HK-2 (cell line): ENCODE data around the gene BCHE.

ENCODE experiments used
- DNase-seq: peaks from one replicate; pipeline ENCODE4 v3.0.0-alpha.2; 2018; ENCODE audit not compliant: unreplicated experiment

The BCHE gene

GRCh38 chr3:165837058-165837525 is at the start of gene BCHE:
Gene BCHE (minus strand): TSS chr3:165837423. CDS start chr3:165831033, 6,390 bp downstream.
- peak; percentile 55 for DNase-seq

- DNase-seq: no peak
These were observed 48.5 kb upstream of the BCHE start for GRCh38 chr3:165885558-165886270.

DNA sequence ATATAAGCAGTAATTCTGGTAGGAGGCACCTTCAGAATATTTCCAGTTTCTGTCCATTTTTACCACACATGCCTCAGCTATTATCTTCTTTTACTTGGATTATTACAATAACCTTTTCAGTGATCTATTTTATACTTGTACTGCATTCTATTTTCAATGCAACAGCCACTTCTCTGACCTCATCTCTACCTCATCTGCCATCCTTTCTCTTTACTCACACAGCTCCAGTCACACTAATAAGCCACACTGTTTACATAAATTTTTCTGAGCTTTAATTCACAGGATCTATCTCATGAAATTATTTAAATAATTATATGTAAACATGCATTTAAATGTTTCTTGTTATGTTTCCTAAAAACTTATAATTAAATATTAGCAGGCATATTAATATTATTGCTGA is 47.3 kb upstream of the BCHE start:
- no peak for DNase-seq

GRCh38 chr3:165883863-165884478 is 46.7 kb upstream of the BCHE start:
- DNase-seq: no peak

DNA sequence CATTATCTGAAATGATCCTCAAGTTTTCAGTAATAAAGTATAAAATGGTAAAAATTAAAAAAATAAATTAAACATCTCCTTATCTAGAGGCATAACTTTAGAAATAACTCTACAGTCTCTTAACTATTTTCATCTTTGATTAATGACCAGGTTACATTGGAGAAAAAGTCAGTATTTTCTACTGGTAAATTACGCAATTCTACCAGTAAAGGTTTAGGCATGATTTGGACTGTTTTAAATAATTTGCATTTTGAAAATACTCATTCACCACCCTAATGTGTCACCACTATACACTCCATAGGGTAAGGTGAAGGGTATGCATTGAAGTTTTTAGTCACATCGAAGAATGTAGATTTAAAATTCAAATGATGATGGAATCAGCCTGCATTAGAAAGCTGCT is 45.9 kb upstream of the BCHE start:
- DNase-seq: no peak

GRCh38 chr3:165875644-165876043 is 38.4 kb upstream of the BCHE start:
- no peak for DNase-seq

- DNase-seq: no peak
These were observed 37.7 kb upstream of the BCHE start for GRCh38 chr3:165874663-165875489.

DNA sequence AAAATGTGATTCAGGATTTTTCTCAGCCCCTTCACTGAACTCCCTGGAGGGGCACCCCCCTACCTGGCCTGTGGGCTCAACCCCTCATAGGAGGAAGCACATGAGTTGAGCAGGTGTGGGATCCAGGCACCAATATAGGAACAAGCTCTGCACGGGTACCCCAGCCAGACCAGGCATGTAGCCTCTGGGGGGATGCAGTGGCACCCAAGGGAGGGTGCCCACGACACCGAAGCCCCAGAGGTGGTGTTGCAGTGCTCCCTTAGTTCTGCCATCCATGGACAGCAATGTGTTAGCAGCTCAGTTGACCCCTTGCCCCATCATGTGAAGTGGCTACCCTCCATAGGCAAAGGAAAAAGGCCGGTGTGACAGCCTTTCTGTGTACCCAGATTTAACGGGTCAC is 30.9 kb upstream of the BCHE start:
- no peak for DNase-seq

- DNase-seq: no peak
These were observed 21.8 kb upstream of the BCHE start for GRCh38 chr3:165859061-165859460.

DNA sequence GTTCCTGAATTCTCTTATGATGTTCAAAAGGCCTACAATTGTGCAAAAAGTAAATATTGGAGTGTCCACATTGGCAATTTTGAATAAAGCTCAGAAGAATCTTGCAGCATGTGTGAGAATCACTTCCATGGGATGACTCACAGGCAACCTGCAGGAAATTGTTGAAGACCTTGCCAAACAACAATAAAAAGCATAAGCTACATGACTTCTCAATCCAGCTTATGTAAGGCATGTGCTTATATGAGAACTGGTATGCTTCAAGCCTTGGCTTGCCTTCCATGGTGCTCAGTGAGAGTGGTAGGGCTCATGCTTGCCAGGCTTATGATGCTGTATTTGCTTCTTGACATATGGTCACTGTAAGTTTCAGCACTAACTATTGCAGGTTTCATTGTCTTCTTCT is 18.4 kb upstream of the BCHE start:
- no peak for DNase-seq

GRCh38 chr3:165854696-165855095 is 17.5 kb upstream of the BCHE start:
- peak; percentile 9 for DNase-seq

DNA sequence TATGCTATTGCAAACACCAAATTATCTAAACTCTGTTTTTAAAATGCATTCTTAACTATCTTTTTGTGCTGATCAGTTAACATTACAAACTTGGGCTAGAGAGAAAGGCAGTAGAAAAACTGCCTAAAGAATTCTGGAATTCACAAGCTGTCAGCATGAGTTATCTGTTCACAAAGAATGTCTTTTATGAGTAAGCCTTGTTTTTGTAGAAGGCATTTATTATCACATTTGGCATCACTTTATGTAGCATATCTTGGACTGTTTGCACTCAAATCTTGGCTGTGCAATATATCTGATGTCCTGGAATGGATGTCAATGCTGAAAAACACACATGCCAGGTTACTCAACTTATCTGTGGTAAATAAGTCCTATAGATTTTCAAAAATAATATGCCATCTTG is 15.5 kb upstream of the BCHE start:
- DNase-seq: no peak

GRCh38 chr3:165852191-165852590 is 15.0 kb upstream of the BCHE start:
- DNase-seq: no peak

- no peak for DNase-seq
These were observed 8.8 kb upstream of the BCHE start for GRCh38 chr3:165846056-165846455.

- DNase-seq: peak; percentile 56
These were observed 2.3 kb upstream of the BCHE start for GRCh38 chr3:165839296-165840076.

DNA sequence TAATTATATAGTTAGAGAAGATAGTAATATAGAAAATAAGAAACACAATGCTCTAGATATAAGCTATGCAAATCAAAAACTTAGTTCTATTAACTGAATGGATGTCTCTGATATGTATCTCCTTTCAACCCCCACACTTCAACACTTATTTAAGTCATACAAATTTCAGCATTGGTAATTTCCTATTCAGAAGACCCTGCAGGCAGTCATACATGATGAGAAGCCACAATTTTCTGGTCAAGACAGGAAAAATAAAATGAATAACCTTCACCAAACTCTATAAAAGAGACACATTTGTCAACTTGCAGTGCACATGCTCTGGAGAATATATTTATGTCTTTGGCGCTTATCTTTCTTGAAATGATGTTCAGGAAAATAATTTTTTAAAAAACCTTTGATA is 578 bp upstream of the BCHE start:
- DNase-seq: no peak

GRCh38 chr3:165835431-165835830 is 1.8 kb downstream of the BCHE start:
- no peak for DNase-seq

- no peak for DNase-seq
These were observed 6.5 kb downstream of the BCHE start for GRCh38 chr3:165830746-165831145.

GRCh38 chr3:165827883-165828282 is 9.3 kb downstream of the BCHE start:
- no peak for DNase-seq

DNA sequence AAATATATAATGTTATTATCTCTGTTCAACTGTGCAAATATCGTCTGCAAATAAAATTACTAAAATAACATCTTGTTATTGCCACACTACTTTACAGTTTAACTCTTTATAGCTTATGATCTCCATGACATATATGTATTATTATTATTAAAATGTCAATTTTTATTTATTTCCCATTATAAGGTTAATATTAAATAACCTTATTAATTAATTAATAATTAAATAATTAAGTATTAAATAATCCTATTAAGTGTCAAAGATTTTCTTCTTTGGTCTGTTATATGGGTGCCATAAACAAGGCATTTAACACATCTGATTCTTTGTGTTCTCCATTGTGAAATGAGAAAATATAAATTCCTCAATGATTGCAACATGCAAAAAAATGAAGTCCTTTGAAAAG is 10.0 kb downstream of the BCHE start:
- DNase-seq: no peak

GRCh38 chr3:165820671-165821123 is 16.5 kb downstream of the BCHE start:
- DNase-seq: no peak
